ENCODE results near the gene SOX5.

Gene SOX5

DNA sequence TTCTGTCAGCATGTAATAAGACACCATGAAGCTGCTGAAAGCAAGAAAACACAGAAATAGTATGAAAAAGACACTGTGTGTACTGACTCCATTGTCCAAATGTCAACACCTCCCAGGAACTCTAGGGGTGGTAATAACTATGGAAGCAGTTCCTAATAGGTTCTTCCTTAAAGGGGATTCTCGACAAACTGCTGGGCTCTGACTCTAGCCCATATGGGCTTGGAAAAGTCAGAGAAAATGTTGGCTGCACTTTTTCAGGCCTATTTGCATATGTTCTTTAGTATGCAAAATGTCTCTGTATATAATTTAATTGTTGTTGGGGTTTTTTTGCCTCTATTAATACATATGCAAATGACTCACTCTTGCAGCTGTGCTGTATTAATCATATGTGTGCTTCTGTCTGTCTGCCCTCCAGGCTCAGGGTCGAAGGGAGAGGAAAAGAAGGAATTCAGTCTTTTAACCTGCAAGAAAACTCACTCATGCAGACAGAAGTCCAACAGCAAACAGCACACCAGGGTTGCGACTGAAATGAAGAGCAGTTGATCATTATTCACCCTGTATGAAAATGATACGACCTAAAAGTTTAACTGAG, 317.6 kb downstream of the SOX5 start:
- Histone ChIP-seq H3K9me2 (replicated peaks; ENCODE audit: insufficient read depth, low read length) (no peaks in the 10 kb centered on the region), H3K4me1 (ENCODE audit: low read length) (no peaks in the 10 kb centered on the region), H3K27ac (ENCODE audit: low read length) (no peak overlapping the region), H3K9ac (ENCODE audit: low read length) (no peak overlapping the region), H3K27me3 (replicated peaks; ENCODE audit: insufficient read depth, low read length) (no peaks in the 10 kb centered on the region), H3K4me2 (ENCODE audit: low read depth, low read length) (no peak overlapping the region), H3K4me3 (ENCODE audit: low read length) (no peak overlapping the region), H3F3A (ENCODE audit: insufficient read depth, low read length) (no peaks in the 10 kb centered on the region), H2AFZ (ENCODE audit: low read length) (no peak overlapping the region), H3K79me2 (ENCODE audit: low read length) (no peaks in the 10 kb centered on the region), H3K36me3 (replicated peaks; ENCODE audit: insufficient read depth, low read length) (no peaks in the 10 kb centered on the region), H3K9me3 (replicated peaks; ENCODE audit: insufficient read depth, low read length) (no peaks in the 10 kb centered on the region), H4K20me1 (ENCODE audit: insufficient read depth, low read length) (no peaks in the 10 kb centered on the region)
- no peak for TF ChIP-seq CTCF (IDR thresholded peaks at IDR 0.05; ENCODE audit: low read length)
- no peak for TF ChIP-seq EZH2phosphoT487 (IDR thresholded peaks at IDR 0.05; ENCODE audit: low read length)
- no peak for TF ChIP-seq EZH2 (optimal IDR thresholded peaks at IDR 0.05; ENCODE audit: low read depth, low read length)
- no peak for DNase-seq

DNA sequence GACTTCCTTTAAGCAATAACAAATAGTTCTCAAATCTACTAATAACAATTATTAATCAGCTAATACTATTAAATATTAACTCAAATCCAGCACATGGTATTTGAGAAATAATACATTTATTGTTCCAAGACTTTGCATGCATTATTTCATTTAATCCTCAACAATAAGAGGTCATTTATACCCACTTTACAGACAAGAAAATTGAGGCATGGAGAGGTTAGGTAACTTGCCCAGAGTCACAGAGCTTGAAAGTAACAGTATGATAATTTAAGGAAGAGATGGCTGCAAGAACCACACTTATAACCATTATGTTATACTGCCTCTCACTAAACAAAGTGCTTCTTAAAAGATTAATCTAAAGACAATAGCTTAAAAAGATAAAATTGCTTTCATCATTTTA, 318.9 kb downstream of the SOX5 start:
- no peak for DNase-seq

GRCh38 chr12:23628806-23629205, 320.7 kb downstream of the SOX5 start:
- no peaks in the 10 kb centered on the region for H3F3A ChIP-seq (ENCODE audit: insufficient read depth, low read length)
- no peak overlapping the region for H3K4me2 ChIP-seq (ENCODE audit: low read depth, low read length)
- no peaks in the 10 kb centered on the region for H3K36me3 ChIP-seq (replicated peaks; ENCODE audit: insufficient read depth, low read length)
- no peaks in the 10 kb centered on the region for H3K9me2 ChIP-seq (replicated peaks; ENCODE audit: insufficient read depth, low read length)
- TF ChIP-seq CTCF (IDR thresholded peaks at IDR 0.05; ENCODE audit: low read length) (no peak), EZH2phosphoT487 (IDR thresholded peaks at IDR 0.05; ENCODE audit: low read length) (no peak), EZH2 (optimal IDR thresholded peaks at IDR 0.05; ENCODE audit: low read depth, low read length) (no peak)
- H3K79me2 ChIP-seq (ENCODE audit: low read length) = no peaks in the 10 kb centered on the region
- H2AFZ ChIP-seq (ENCODE audit: low read length) = no peak overlapping the region
- H3K27ac ChIP-seq (ENCODE audit: low read length) = no peak overlapping the region
- no peak for DNase-seq
- H3K4me1 ChIP-seq (ENCODE audit: low read length) = no peaks in the 10 kb centered on the region
- no peaks in the 10 kb centered on the region for H3K9me3 ChIP-seq (replicated peaks; ENCODE audit: insufficient read depth, low read length)
- no peak overlapping the region for H3K9ac ChIP-seq (ENCODE audit: low read length)
- no peaks in the 10 kb centered on the region for H4K20me1 ChIP-seq (ENCODE audit: insufficient read depth, low read length)
- H3K4me3 ChIP-seq (ENCODE audit: low read length) = no peak overlapping the region
- no peaks in the 10 kb centered on the region for H3K27me3 ChIP-seq (replicated peaks; ENCODE audit: insufficient read depth, low read length)

More for the DNA sequence above, 318.9 kb downstream of the SOX5 start:
- Histone ChIP-seq H2AFZ (ENCODE audit: low read length) (no peak overlapping the region), H3K27ac (ENCODE audit: low read length) (no peak overlapping the region), H3K4me2 (ENCODE audit: low read depth, low read length) (no peak overlapping the region), H3K79me2 (ENCODE audit: low read length) (no peaks in the 10 kb centered on the region), H3F3A (ENCODE audit: insufficient read depth, low read length) (no peaks in the 10 kb centered on the region), H3K4me3 (ENCODE audit: low read length) (no peak overlapping the region), H3K9me3 (replicated peaks; ENCODE audit: insufficient read depth, low read length) (no peaks in the 10 kb centered on the region), H3K9ac (ENCODE audit: low read length) (no peak overlapping the region), H4K20me1 (ENCODE audit: insufficient read depth, low read length) (no peaks in the 10 kb centered on the region), H3K36me3 (replicated peaks; ENCODE audit: insufficient read depth, low read length) (no peaks in the 10 kb centered on the region), H3K9me2 (replicated peaks; ENCODE audit: insufficient read depth, low read length) (no peaks in the 10 kb centered on the region), H3K4me1 (ENCODE audit: low read length) (no peaks in the 10 kb centered on the region), H3K27me3 (replicated peaks; ENCODE audit: insufficient read depth, low read length) (no peaks in the 10 kb centered on the region)
- TF ChIP-seq EZH2phosphoT487 (IDR thresholded peaks at IDR 0.05; ENCODE audit: low read length) (no peak), EZH2 (optimal IDR thresholded peaks at IDR 0.05; ENCODE audit: low read depth, low read length) (no peak), CTCF (IDR thresholded peaks at IDR 0.05; ENCODE audit: low read length) (no peak)

Data from MM.1S (cell line).